Measurements from ENCODE around the gene APOM.

Gene APOM

DNA sequence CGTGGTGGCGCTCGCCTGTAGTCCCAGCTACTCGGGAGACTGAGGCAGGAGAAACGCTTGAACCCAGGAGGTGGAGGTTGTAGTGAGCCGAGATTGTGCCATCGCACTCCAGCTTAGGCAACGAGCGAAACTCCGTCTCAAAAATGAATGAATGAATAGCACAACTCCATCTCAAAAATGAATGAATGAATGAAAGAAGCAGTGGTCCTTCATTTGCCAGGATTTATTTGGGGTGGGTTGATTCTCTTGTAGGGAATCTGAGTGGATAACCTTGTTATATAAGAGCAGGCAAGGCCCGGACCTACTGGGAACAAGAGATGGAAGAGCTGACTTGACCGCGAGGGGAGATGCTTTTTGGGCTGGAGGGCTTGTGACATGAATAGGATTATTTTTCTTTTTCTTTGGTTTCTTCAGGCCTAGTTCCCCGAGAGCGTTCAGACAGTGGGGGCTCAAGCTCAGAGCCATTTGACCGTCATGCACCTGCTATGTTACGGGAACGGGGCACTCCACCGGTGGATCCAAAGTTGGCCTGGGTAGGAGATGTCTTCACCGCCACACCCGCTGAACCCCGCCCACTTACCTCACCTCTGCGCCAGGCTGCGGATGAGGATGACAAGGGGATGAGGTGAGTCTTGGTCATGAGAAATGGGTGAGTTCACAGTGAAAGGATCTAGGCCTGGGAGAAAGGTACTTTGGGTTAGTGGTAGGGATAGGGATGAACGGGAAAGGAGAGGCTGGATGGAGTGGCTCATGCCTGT lies 25.3 kb upstream of the APOM start:
- Histone ChIP-seq H3K27ac (ENCODE audit: insufficient read depth, low read length, poor library complexity, severe bottlenecking) (no peak overlapping the region), H3K27me3 (replicated peaks; ENCODE audit: control insufficient read depth, insufficient read depth, low read length, poor library complexity, severe bottlenecking) (no peaks in the 10 kb centered on the region), H3K9me3 (ENCODE audit: control insufficient read depth, low read length) (no peaks in the 10 kb centered on the region), H3K36me3 (ENCODE audit: control insufficient read depth, insufficient read depth, low read length) (peaks cover 100% of the 10 kb centered on the region), H3K4me1 (ENCODE audit: control insufficient read depth, insufficient read depth, low read length, poor library complexity, severe bottlenecking) (no peaks in the 10 kb centered on the region), H3K4me3 (ENCODE audit: insufficient read depth, low read depth, low read length, poor library complexity, severe bottlenecking) (no peak overlapping the region)
- DNase-seq, result no peak

DNA sequence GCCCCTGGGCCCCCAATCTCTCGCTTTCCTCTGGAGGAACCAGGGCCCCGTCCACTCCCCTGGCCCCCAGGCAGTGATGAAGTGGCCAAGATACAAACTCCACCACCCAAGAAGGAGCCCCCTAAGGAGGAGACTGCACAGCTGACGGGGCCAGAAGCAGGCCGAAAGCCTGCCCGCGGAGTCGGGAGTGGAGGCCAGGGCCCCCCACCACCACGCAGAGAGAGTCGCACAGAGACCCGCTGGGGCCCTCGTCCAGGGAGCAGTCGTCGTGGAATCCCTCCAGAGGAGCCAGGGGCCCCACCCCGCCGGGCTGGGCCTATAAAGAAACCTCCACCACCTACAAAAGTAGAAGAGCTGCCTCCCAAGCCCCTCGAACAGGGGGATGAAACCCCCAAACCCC lies 24.5 kb upstream of the APOM start:
- Histone ChIP-seq H3K36me3 (ENCODE audit: control insufficient read depth, insufficient read depth, low read length) (peaks cover 100% of the 10 kb centered on the region), H3K27ac (ENCODE audit: insufficient read depth, low read length, poor library complexity, severe bottlenecking) (no peak overlapping the region), H3K4me1 (ENCODE audit: control insufficient read depth, insufficient read depth, low read length, poor library complexity, severe bottlenecking) (no peaks in the 10 kb centered on the region), H3K9me3 (ENCODE audit: control insufficient read depth, low read length) (no peaks in the 10 kb centered on the region), H3K27me3 (replicated peaks; ENCODE audit: control insufficient read depth, insufficient read depth, low read length, poor library complexity, severe bottlenecking) (no peaks in the 10 kb centered on the region), H3K4me3 (ENCODE audit: insufficient read depth, low read depth, low read length, poor library complexity, severe bottlenecking) (no peak overlapping the region)
- DNase-seq, result no peak

DNA sequence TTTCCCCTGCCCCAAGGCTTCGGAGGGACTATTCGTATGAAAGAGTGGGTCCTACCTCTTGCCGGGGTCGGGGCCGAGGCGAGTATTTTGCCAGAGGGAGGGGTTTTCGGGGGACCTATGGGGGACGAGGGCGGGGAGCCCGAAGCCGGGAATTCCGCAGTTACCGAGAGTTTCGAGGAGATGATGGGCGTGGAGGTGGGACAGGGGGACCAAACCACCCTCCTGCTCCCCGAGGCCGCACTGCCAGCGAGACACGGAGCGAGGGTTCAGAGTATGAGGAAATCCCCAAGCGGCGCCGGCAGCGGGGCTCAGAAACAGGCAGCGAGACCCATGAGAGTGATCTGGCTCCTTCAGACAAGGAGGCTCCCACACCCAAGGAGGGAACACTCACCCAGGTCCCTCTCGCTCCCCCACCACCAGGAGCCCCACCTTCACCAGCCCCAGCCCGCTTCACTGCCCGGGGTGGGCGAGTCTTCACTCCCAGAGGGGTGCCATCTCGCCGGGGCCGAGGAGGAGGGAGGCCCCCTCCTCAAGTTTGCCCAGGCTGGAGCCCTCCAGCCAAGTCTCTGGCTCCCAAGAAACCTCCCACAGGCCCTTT lies 23.9 kb upstream of the APOM start:
- Histone ChIP-seq H3K4me1 (ENCODE audit: control insufficient read depth, insufficient read depth, low read length, poor library complexity, severe bottlenecking) (no peaks in the 10 kb centered on the region), H3K9me3 (ENCODE audit: control insufficient read depth, low read length) (no peaks in the 10 kb centered on the region), H3K27ac (ENCODE audit: insufficient read depth, low read length, poor library complexity, severe bottlenecking) (no peak overlapping the region), H3K4me3 (ENCODE audit: insufficient read depth, low read depth, low read length, poor library complexity, severe bottlenecking) (no peak overlapping the region), H3K27me3 (replicated peaks; ENCODE audit: control insufficient read depth, insufficient read depth, low read length, poor library complexity, severe bottlenecking) (no peaks in the 10 kb centered on the region), H3K36me3 (ENCODE audit: control insufficient read depth, insufficient read depth, low read length) (peaks cover 100% of the 10 kb centered on the region)
- no peak for DNase-seq

DNA sequence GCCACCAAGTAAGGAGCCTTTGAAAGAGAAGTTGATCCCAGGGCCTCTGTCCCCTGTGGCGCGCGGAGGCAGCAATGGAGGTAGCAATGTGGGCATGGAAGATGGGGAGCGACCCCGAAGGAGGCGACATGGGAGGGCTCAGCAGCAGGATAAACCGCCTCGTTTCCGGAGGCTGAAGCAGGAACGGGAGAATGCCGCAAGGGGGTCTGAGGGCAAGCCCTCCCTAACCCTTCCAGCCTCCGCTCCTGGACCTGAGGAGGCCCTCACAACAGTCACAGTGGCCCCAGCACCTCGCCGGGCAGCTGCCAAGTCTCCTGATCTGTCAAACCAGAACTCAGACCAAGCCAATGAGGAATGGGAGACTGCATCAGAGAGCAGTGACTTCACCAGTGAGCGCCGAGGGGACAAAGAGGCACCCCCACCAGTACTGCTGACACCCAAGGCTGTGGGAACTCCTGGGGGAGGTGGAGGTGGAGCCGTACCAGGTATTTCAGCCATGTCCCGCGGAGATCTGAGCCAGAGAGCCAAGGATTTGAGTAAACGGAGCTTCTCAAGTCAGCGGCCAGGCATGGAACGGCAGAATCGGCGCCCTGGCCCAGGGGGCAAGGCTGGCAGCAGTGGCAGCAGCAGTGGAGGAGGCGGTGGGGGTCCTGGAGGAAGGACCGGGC lies 23.3 kb upstream of the APOM start:
- H3K4me1 ChIP-seq (ENCODE audit: control insufficient read depth, insufficient read depth, low read length, poor library complexity, severe bottlenecking), result no peaks in the 10 kb centered on the region
- no peak for DNase-seq
- no peaks in the 10 kb centered on the region for H3K27me3 ChIP-seq (replicated peaks; ENCODE audit: control insufficient read depth, insufficient read depth, low read length, poor library complexity, severe bottlenecking)
- no peak overlapping the region for H3K4me3 ChIP-seq (ENCODE audit: insufficient read depth, low read depth, low read length, poor library complexity, severe bottlenecking)
- no peaks in the 10 kb centered on the region for H3K9me3 ChIP-seq (ENCODE audit: control insufficient read depth, low read length)
- no peak overlapping the region for H3K27ac ChIP-seq (ENCODE audit: insufficient read depth, low read length, poor library complexity, severe bottlenecking)
- peaks cover 99% of the 10 kb centered on the region for H3K36me3 ChIP-seq (ENCODE audit: control insufficient read depth, insufficient read depth, low read length)

- DNase-seq, result no peak
- Histone ChIP-seq H3K4me1 (ENCODE audit: control insufficient read depth, insufficient read depth, low read length, poor library complexity, severe bottlenecking) (no peaks in the 10 kb centered on the region), H3K27ac (ENCODE audit: insufficient read depth, low read length, poor library complexity, severe bottlenecking) (no peak overlapping the region), H3K4me3 (ENCODE audit: insufficient read depth, low read depth, low read length, poor library complexity, severe bottlenecking) (no peak overlapping the region), H3K36me3 (ENCODE audit: control insufficient read depth, insufficient read depth, low read length) (peaks cover 97% of the 10 kb centered on the region), H3K27me3 (replicated peaks; ENCODE audit: control insufficient read depth, insufficient read depth, low read length, poor library complexity, severe bottlenecking) (no peaks in the 10 kb centered on the region), H3K9me3 (ENCODE audit: control insufficient read depth, low read length) (no peaks in the 10 kb centered on the region)
Measured at GRCh38 chr6:31633447-31633846, 22.2 kb upstream of the APOM start.

DNA sequence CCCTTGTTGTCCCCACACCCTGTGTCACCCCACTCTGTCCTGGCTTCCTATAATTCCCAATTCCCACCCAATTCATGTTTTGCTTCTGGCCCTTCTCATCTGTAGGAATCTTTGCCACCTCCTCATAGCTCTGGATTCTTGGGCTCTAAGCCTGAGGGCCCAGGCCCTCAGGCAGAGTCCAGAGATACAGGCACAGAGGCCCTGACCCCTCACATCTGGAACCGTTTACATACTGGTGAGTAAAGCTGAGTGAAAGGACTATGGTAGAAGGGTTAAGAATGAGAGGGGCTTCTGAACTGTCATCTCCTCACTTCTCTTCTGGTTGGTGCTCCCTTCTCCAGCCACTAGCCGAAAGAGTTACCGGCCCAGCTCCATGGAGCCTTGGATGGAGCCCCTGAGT lies 21.6 kb upstream of the APOM start:
- no peaks in the 10 kb centered on the region for H3K9me3 ChIP-seq (ENCODE audit: control insufficient read depth, low read length)

GRCh38 chr6:31634969-31635575 lies 20.6 kb upstream of the APOM start:
- H3K9me3 ChIP-seq (ENCODE audit: control insufficient read depth, low read length), result no peaks in the 10 kb centered on the region
- H3K4me1 ChIP-seq (ENCODE audit: control insufficient read depth, insufficient read depth, low read length, poor library complexity, severe bottlenecking), result no peaks in the 10 kb centered on the region
- no peak for DNase-seq
- no peak overlapping the region for H3K27ac ChIP-seq (ENCODE audit: insufficient read depth, low read length, poor library complexity, severe bottlenecking)
- H3K27me3 ChIP-seq (replicated peaks; ENCODE audit: control insufficient read depth, insufficient read depth, low read length, poor library complexity, severe bottlenecking), result no peaks in the 10 kb centered on the region
- H3K36me3 ChIP-seq (ENCODE audit: control insufficient read depth, insufficient read depth, low read length), result peaks cover 94% of the 10 kb centered on the region
- H3K4me3 ChIP-seq (ENCODE audit: insufficient read depth, low read depth, low read length, poor library complexity, severe bottlenecking), result no peak overlapping the region

More for the DNA sequence above, 21.6 kb upstream of the APOM start:
- Histone ChIP-seq H3K27ac (ENCODE audit: insufficient read depth, low read length, poor library complexity, severe bottlenecking) (no peak overlapping the region), H3K4me1 (ENCODE audit: control insufficient read depth, insufficient read depth, low read length, poor library complexity, severe bottlenecking) (no peaks in the 10 kb centered on the region), H3K4me3 (ENCODE audit: insufficient read depth, low read depth, low read length, poor library complexity, severe bottlenecking) (no peak overlapping the region), H3K27me3 (replicated peaks; ENCODE audit: control insufficient read depth, insufficient read depth, low read length, poor library complexity, severe bottlenecking) (no peaks in the 10 kb centered on the region), H3K36me3 (ENCODE audit: control insufficient read depth, insufficient read depth, low read length) (peaks cover 94% of the 10 kb centered on the region)
- no peak for DNase-seq

DNA sequence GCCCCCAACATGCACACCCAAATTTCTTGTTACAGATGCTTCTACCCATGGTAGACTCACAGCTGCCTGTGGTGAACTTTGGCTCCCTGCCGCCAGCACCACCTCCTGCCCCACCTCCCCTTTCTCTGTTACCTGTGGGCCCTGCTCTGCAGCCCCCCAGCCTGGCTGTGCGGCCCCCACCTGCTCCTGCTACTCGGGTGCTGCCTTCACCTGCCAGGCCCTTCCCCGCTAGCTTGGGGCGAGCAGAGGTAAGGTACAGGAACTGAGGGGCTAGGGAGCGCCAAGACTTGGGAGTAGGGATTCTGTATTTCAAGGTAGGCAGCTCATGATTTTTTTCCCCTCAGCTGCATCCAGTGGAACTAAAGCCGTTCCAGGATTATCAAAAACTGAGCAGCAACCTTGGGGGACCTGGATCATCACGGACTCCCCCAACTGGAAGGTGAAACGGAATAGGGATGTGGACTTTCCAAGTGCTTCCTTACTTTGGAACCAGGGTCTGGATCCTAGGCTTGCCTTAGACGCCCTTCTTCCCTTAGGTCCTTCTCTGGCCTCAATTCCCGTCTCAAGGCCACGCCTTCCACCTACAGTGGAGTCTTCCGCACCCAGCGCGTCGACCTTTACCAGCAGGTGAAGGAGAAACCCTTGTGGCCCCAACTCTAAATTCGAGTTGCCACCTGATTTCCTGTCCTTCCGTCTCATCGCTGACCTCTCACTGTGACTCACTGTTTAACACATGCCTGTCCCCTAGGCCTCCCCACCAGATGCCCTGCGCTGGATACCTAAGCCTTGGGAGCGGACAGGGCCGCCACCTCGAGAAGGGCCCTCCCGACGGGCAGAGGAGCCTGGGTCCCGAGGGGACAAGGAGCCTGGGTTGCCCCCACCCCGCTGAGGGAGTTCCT lies 18.7 kb upstream of the APOM start:
- Histone ChIP-seq H3K9me3 (ENCODE audit: control insufficient read depth, low read length) (no peaks in the 10 kb centered on the region), H3K36me3 (ENCODE audit: control insufficient read depth, insufficient read depth, low read length) (peaks cover 94% of the 10 kb centered on the region), H3K4me1 (ENCODE audit: control insufficient read depth, insufficient read depth, low read length, poor library complexity, severe bottlenecking) (no peaks in the 10 kb centered on the region), H3K27me3 (replicated peaks; ENCODE audit: control insufficient read depth, insufficient read depth, low read length, poor library complexity, severe bottlenecking) (no peaks in the 10 kb centered on the region), H3K27ac (ENCODE audit: insufficient read depth, low read length, poor library complexity, severe bottlenecking) (no peak overlapping the region), H3K4me3 (ENCODE audit: insufficient read depth, low read depth, low read length, poor library complexity, severe bottlenecking) (no peak overlapping the region)
- DNase-seq, result no peak

DNA sequence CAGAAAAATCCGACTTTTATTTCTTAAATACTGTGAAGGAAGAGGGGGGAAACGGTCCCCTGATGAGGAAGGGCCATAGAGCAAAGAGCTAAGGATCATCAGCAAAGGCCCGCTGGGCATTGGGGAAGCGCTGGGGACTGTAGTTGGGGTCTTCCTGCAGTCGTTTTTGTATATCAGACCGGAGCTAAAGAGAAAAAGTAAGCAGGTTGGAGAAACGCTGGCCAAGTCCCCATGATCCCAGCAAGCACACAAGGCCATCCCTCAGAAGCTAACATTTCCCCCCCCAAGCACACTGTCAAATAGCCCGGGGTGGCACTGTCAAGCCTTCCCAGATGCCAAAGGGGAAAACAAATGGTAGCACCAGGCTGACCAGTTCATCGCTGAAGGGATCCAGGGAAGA lies 16.7 kb upstream of the APOM start:
- Histone ChIP-seq H3K27ac (ENCODE audit: insufficient read depth, low read length, poor library complexity, severe bottlenecking) (no peak overlapping the region), H3K27me3 (replicated peaks; ENCODE audit: control insufficient read depth, insufficient read depth, low read length, poor library complexity, severe bottlenecking) (no peaks in the 10 kb centered on the region), H3K9me3 (ENCODE audit: control insufficient read depth, low read length) (no peaks in the 10 kb centered on the region), H3K4me3 (ENCODE audit: insufficient read depth, low read depth, low read length, poor library complexity, severe bottlenecking) (no peak overlapping the region), H3K36me3 (ENCODE audit: control insufficient read depth, insufficient read depth, low read length) (peaks cover 91% of the 10 kb centered on the region), H3K4me1 (ENCODE audit: control insufficient read depth, insufficient read depth, low read length, poor library complexity, severe bottlenecking) (no peaks in the 10 kb centered on the region)
- no peak for DNase-seq
